VCaP (cell line): ENCODE results near the gene TENT4A.

Source experiments
- H3K27ac ChIP-seq: fragments of 450-650 bp; 2 replicates; pipeline ENCODE4 v1.5.1; 2017
- CTCF ChIP-seq: fragments of 450-650 bp; conservative IDR thresholded peaks from 2 replicates; pipeline ENCODE4 v1.5.1; 2017; ENCODE audit warnings: mild to moderate bottlenecking, moderate library complexity

TENT4A gene

GRCh38 chr5:6718161-6718681 lies 5.0 kb downstream of the TENT4A start:
- no peak overlapping the region for H3K27ac ChIP-seq
- no peak for TF ChIP-seq CTCF

- no peak for TF ChIP-seq CTCF
- no peak overlapping the region for H3K27ac ChIP-seq
Observed at GRCh38 chr5:6718718-6719117, 5.5 kb downstream of the TENT4A start.

GRCh38 chr5:6719417-6719816 lies 6.2 kb downstream of the TENT4A start:
- no peak overlapping the region for H3K27ac ChIP-seq
- no peak for TF ChIP-seq CTCF

- H3K27ac ChIP-seq, result no peak overlapping the region
- TF ChIP-seq CTCF, result no peak
Observed at GRCh38 chr5:6719896-6720560, 6.8 kb downstream of the TENT4A start.

- no peak for TF ChIP-seq CTCF
- no peak overlapping the region for H3K27ac ChIP-seq
Observed at GRCh38 chr5:6720561-6720921, 7.3 kb downstream of the TENT4A start.

- TF ChIP-seq CTCF, result no peak
- H3K27ac ChIP-seq, result no peak overlapping the region
Observed at GRCh38 chr5:6721442-6721841, 8.2 kb downstream of the TENT4A start.

- no peak overlapping the region for H3K27ac ChIP-seq
- no peak for TF ChIP-seq CTCF
Observed at GRCh38 chr5:6722015-6722414, 8.8 kb downstream of the TENT4A start.
